GM21447 (cell line): ENCODE measurements around the gene GTPBP1.

Experiments
- ATAC-seq: cut with Tn5 transposase; IDR thresholded peaks from one replicate; pipeline ENCODE4 v1.9.1; 2021; ENCODE audit not compliant: unreplicated experiment

Gene GTPBP1

DNA sequence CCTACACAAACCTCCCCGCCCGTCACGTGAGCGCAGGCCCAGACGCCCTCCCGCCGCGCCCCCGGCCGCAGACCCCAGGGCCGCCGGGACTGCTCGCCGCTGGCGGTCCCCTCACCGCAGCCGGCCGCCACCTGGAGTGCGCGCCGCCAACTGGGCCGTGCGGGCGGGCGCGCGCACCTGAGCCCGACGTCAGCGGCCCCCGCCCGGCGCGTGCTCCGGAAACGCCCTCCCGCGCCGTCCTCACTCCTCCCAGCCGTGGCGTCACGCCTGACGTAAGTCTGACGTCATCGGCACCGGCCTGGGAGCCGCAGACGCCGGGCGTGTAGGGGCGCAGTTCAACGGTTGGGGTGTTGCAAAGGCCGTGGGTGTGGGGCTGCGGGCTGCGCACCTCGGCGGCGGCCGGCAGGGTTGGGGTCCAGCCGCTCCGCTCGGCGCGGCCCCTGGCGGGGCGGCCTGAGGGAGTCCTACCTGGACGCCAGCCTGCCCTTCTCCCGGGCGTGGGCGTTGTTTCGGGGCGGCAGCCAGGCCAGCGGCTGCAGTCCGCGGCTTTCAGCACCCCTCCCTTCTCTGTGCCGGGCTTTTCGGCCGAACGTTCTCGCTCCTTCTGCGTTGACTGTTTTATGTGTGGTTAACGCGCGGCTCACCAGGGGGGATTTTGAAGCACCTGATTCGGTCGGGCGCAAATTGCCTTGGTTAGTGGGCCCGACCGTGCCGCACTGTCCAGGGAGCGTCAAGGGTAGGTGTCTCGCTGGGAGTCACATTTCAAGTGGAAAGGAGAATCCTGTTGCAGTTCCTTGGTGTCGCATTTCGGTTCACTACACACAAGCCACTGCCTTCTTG lies 4.7 kb upstream of the GTPBP1 start, which contains the start of gene JOSD1:
Gene JOSD1 (minus strand): TSS at position 155 of the 840 bp plus-strand sequence. CDS start 956 bp downstream, outside the sequence.
- peak; percentile 23 for ATAC-seq

DNA sequence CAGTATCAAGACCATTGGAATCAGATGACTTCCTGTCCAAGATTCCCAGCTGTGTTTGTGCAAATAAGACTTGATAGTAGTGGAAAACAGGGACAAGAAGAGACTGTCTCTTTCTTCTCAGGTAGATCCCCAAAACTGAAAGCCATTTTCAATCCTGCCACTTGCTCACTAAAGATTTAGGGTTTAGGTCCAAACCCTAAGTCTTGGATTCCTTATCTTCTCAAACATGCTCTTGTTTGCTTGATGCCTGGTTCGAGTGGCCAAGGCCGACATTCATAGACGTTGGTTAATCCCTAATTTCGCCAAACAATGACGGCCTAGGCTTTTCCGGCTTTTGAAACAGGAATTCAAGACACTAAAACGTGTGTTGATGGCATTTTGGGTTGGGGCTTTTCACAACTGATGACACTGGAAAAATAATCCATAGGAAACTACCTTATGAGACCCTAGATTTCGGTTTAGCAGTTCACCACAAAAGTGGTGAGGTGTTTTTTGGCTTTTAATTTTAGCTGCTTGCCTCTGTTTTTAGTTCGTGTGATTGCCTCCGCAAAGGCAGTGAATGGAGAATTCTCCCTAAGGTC lies 1.0 kb upstream of the GTPBP1 start:
- no peak for ATAC-seq

DNA sequence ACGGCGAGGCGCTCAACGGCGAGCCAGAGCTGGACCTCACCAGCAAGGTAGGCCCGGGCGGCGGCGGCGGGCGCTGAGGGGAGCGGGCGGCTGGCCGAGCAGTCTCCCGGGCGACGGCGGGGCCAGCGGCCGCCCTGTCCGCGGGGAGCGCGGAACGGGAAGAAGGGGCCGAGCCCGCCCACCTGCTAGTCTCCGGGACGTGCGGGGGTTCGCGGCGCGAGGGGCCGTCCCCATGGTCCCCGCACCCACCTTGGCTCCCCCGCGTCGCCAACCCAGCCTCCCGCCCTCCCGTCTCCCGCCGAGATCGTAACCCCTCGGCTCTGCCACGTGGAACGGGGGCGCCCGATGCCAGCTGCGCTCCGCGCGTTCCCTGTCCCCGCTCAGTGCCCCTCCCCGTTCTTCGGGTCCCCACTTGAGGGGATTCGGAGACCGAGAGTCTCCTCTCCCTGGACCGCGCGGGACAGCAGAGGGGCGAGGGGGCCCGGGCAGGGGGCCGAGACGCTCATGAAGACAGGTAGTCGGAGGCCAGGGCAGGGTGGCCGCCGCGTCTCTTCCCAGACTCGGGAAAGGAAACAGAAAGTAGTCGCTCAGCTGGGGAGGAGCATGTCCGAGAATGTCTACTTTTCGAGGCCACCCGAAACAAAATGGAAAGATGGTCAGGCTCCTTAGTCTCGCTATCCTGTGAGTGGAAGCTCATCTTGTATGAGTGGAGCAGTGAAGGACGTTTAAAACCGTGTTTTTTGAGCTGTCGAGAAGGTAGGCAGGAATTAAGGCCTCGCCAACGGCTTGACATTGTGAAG lies 557 bp downstream of the GTPBP1 start:
- ATAC-seq, result no peak

DNA sequence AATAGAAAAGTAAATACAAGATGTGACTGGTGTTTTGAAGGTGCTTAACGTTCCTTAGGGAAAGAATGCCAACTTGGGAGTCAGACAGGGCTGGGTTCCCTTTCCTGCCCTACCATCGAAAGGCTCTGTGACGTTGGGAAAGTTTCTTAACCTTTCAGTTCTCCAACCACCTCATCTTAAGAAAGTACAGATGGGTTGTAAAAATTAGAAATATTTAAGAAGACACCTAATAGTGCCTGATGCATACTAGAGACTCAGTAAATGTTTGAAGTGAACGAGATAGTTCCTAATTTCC lies 1.1 kb downstream of the GTPBP1 start:
- no peak for ATAC-seq

DNA sequence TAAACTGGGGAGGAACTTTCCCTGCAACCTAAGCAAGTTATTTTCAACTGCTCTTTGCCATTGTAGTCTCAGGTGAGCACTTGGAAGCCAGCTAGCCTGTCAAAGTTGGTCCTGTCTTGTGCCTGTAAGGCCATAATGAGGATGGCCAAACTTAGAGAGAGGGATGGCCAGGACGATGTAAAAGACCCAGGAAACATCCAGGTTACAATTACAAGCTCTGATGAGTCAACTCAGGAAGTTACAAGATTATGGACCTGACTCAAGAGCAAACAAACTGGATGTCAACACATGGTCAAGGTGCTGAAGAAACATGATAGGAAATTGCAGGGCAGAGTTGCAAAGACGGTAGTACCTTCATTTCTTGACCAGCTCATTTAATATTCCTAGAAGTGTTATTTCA lies 1.6 kb downstream of the GTPBP1 start:
- no peak for ATAC-seq

DNA sequence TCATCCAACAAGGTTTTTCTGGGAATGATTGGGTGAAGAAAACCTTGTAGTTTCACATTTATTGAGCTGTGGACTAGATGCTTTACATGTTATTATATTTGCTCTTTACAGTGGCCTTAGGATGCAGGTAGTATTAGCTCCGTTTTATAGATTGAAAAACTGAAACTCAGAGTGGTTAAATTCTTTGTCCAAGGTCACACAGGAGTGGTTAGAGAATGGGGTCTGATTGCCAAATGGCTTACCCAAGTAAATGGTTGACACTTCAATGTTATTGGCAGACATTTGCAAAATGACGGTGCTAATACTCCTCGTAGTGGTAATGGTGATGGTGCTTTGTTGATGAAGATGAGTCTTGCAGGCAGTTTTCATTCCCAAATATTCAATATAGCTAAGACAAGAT lies 2.2 kb downstream of the GTPBP1 start:
- no peak for ATAC-seq

DNA sequence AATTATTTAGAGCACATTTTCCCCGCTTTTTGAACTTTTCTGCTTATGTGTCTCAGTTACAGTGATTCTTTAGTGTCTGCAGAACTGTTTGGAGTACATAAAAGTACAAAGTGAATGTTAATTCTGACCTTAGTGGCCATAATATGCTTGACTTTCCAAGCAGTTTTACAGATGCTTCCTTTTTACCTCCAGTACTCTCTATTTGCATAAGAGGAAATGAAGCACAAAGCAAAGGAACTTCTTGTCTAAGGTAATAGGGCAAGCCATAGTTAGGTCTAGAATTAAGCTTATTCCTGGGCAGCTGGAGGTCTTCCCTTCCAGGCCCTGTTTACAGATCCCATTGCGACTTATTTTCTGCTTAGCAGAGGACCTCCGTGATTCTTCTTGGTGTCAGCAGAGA lies 3.6 kb downstream of the GTPBP1 start:
- no peak for ATAC-seq

DNA sequence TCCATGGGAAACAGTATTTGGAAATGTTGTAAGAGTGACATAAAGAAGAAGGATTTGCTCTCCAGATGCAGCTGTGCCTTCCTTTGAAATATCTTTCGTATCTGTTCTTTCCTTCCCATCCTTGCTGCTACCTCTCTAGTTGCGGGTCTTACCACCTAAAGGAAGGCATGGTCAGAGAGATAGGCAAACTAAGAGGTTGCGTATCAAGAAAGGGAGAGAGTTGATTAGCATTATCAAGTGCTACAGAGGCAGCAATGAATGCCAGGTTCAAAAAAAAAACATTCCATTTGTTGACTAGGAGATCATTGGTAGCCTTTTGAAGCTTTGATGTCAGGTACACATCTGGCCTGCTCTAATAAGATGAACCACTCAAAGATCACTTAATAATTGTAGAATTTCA lies 4.6 kb downstream of the GTPBP1 start:
- ATAC-seq, result no peak

DNA sequence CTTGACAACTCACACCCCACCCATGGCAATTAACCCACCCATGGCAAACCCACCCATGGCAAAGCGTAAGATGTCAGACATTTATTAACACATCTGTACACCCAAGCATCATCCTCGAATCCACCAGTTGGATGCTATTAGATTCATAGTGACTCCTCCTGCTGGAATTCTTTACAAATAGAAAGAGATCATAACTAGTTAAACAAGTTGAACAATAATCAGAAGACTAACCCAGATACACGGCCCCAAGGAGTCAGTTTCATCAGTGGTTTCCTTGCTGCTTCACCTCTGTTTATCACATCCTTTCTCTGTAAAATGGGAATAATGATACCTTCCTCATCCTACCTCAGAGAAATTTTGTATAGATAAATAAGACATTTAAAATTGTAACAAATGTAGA lies 5.1 kb downstream of the GTPBP1 start:
- ATAC-seq, result no peak

DNA sequence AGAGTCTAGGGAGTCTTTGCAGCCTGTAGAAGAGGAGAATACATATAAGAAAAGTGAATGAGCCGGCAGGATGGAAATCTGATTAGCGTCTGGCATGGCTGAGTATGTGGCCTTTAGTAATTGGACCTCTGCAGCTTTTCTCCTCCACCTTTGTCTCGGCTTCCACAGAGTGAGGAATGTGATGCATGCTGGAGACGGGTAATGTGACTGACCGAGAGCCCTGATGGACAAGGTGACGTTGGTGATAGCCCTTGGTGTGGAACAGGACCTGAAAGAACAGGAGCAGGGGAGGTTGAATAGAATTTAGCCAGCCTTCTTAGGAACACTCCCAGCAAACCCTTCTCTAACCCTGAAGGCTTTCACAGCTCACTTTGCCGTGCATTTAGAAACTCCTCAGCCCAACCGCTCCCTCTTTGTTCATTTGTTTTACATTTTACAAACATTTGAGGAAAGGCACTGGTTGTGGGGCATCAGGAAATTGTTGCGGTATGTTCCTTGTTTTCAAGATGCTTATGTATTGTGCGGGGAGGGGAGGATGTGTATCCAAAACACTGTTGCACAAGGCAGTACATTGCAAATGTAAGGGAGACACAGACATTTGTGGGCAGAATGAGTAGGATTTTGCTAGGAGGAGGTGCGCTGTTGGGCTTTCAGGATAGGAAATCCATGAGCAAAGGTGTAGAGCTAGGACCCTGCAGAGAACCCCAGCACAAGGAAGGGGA lies 6.9 kb downstream of the GTPBP1 start:
- ATAC-seq, result no peak

DNA sequence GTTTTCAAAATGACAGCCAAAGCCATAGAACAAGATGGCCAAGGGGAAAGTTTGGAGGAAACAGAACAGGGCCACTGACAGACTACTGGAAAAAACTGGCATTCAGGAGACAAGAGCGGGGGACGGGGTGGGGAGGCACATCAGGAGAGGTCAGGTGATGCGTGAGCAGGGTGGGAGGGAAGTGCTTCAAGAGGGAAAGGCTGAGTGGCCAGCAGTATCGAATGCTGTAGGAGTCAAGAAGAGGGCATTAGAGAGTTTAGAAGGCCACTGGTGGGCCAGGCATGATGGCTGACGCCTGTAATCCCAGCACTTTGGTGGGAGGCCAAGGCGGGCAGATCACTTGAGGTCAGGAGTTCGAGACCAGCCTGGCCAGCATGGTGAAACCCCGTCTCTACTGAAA lies 8.2 kb downstream of the GTPBP1 start:
- no peak for ATAC-seq

DNA sequence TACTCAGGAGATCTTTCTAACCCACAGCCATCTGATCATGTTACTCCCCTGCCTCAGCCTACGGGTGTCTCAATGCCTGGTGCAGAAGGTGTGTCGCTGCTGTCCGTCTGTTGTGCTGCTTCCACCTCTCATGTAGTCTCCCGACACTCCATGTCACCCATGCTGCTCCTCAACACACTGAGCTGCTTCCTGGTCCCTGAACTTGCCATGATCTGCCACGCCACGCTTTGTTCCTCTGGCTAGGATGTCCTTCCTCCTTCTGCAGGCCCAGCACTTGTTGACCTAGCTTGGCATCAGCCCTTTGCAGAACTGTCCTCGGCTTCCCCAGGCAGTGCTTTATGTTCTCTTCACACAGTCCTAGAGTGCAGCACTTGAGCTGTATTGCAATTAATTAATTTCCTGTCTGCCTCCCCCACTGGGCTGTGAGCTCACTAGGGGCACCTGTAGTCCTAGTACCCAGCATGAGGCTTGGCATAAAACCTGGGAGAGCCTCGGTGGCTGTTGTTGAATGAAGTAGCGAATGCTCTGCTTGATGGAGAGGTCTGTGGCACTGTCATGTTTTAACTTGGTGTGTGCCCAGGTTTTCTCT lies 9.5 kb downstream of the GTPBP1 start:
- ATAC-seq, result no peak

DNA sequence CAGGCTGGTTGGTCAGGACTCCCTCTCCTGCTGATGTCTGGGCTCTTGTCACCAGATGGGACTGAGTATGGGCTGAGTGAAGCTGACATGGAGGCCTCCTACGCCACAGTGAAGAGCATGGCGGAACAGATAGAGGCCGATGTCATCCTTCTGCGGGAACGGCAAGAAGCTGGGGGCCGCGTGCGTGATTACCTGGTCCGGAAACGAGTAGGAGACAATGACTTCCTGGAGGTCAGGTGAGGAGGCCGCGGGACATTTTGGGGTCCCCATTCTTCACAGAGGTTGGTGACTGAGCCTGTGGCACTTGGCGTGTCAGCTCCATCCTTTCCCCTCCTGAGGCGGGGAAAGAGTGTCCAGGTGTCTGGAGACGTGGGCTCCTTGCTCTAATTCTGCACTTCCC lies 10.1 kb downstream of the GTPBP1 start:
- ATAC-seq, result no peak

DNA sequence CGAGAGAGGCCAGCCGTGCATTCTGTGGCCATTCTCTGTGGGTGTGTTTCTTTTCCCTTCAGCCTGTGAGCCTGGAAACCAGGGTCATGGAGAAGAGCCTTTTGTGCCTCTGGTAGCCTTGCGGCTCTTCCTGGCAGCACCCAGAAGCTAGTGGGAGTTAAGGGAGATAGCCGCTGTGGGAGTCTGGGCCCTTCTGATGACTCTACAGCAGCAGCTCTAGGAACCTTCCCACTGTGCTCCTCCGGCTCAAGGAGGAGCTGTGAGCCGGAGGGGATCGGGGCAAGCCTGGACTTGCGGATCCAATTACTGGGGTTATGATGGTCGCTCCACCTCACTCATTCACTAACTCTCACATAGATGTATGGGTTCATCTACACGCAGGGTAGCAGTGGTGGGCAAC lies 10.5 kb downstream of the GTPBP1 start:
- no peak for ATAC-seq

DNA sequence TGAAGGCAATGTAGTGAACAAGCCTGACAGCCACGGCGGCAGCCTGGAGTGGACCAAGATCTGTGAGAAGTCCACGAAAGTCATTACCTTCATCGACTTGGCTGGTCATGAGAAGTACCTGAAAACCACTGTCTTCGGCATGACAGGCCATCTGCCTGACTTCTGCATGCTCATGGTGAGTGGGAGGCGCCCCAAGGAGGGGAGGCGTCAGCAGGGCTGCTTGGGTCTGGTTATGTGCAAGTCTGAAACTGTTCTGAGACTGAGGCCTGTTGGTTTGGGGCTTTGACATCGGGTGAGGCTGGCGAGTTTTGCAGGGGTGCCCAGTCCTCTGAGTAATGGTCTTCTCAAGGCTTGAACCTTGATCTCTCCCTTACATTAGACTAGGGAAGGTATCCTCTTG lies 11.1 kb downstream of the GTPBP1 start:
- no peak for ATAC-seq

DNA sequence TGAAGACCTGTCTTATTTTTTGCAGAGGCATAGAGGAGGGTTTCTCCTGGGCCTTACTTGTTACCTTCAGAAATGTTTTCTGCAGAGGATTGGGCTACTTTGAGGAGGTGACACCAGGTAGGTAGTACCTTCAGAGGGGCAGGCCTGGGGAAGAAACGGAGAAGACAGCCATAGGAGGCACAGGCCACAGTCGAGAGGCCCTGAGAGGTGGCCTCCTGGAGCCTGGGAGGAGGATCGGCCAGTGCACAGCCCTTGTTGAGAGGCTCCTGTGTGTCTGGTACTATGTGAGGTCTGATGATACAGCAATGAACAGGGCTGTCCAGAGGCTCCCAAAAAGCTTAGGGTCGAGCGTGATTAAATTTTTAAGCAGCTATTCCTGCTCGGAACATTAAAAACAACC lies 11.5 kb downstream of the GTPBP1 start:
- no peak for ATAC-seq

DNA sequence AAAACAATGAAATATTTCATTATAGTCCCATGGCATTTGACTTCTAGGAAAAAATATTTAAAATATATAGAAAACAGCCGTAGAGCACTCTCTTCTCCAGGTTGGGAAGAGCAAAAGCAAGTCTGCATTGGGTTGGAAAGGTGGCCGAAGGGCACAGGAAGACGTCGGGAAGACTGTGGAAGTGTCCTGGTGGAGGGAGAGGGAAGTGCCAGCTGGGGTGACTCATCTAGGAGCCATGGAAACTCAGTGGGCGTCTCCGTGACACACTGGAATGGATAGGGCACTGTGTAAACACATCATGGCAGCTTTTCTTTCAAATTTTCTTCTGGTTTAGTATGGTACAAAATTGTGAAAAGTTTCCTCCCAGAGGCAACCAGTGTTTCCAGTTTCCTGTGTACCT lies 12.7 kb downstream of the GTPBP1 start:
- ATAC-seq, result no peak

DNA sequence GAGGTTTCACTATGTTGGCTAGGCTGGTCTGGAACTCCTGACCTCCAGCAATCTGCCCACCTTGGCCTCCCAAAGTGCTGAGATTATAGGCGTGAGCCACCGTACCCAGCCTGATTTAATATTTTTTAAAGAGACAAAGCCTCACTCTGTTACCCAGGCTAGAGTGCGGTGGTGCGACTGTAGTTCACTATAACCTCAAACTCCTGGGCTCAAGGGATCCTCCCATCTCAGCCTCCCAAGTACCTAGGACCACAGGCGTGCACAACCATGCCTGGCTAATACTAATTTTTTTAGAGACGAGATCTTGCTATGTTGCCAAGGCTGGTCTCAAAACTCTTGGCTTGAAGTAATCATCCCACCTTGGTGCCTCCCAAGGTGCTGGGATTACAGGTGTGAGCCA lies 13.5 kb downstream of the GTPBP1 start:
- no peak for ATAC-seq

DNA sequence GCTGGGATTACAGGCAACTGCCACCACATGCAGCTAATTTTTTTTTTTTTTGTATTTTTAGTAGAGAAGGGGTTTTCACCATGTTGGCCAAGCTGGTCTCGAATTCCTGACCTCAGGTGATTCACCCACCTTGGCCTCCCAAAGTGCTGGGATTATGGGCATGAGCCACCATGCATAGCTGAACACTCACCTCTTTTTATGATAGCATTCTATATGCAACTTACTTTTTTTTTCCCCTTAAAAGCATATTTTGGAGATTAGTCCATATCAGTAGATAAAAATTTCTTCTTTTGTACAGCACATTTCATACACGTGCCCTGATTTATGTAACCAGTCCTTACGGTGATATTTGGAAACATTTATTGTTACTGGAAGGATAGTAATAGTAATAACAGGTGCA lies 14.6 kb downstream of the GTPBP1 start:
- ATAC-seq, result no peak

DNA sequence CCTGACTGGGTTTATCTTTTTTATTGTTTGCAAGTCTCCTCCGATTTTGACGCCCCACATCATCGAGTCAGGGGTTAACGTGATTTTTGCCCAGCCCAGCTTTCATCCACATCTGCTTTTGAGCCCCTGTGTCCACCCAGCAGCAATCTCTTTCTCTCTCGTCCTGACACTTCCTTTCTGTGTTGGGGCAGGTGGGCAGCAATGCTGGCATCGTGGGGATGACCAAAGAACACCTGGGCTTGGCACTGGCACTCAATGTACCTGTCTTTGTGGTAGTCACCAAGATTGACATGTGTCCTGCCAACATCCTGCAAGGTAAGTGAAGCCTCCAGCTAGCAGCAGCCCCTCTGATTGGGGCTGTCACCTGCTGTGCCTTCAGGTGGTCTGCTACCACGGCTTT lies 15.8 kb downstream of the GTPBP1 start:
- no peak for ATAC-seq

DNA sequence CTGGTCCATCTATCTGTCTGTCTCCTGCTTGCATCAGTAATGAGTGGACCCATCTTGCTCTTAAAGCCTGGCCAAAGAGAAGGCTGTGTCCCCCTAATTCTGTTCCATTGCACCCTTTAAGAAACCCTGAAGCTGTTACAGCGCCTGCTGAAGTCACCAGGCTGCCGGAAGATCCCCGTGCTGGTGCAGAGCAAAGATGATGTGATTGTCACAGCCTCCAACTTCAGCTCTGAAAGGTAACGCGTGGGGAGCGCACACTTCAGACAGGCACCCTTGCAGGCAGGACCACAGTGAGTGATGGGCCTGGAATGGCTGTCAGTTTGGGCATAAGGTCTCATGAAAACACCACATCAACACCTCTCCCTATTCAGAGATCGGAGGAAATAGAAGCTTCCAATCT lies 18.4 kb downstream of the GTPBP1 start:
- no peak for ATAC-seq
